ENCODE data around the gene VSIR. TPM values are rescaled to one million over a fixed set of nuclear protein-coding genes. Genes with fewer than 3 reads are reported as not detected.

Gene VSIR
- total RNA-seq, 1 experiment from 2014 or later = 57.7 TPM

DNA sequence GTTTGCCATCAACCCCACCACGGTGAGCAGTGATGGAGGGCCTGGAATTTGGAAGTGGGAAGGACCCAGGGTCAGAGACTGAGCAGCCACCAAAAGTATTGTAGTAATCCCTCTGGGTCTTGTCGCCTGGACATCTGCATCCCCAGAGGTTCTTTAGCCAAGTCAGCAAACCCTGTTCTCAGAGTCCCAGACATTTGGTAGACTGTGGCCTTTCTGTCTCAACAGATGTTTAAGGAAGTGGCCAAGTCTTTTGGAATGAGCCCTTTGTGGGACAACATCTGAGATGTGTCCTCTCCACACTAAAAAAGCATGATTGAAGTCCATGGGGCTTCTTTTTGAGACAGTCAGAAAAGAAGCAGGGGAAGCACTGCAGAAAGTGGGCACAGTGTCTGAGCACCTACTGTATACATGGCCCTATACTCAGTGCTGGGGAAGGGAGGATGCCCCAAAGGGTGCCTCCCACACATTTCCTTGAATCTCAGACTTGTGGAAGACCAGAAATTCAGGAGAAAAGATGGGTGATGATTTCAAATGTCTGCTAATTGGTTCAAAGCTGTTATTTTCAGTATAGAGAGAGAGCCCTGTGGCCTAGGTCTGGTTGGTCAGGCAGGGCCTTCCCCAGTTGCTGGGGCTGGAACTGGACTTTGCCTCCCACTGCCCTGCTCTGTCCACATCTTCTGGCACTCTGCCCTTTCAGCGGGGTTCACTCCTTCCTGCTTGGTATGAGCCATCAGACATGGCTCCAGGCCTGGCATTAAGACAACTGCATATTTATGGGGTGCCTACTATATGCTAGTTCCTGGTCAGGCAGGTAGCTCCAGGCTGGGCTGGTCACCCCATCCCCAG is 26.5 kb upstream of the VSIR start:
- H2AFZ ChIP-seq = no peak overlapping the region
- H4K20me1 ChIP-seq (ENCODE audit: insufficient read depth) = no peaks in the 10 kb centered on the region
- no peaks in the 10 kb centered on the region for H3K9me3 ChIP-seq (ENCODE audit: insufficient read depth, low read depth)
- no peaks in the 10 kb centered on the region for H3F3A ChIP-seq (ENCODE audit: insufficient read depth, low read depth)
- H3K4me3 ChIP-seq = no peak overlapping the region
- POLR2A ChIA-PET (ENCODE audit: unreplicated experiment) = no interaction called here
- TF ChIP-seq, protein P1, sequence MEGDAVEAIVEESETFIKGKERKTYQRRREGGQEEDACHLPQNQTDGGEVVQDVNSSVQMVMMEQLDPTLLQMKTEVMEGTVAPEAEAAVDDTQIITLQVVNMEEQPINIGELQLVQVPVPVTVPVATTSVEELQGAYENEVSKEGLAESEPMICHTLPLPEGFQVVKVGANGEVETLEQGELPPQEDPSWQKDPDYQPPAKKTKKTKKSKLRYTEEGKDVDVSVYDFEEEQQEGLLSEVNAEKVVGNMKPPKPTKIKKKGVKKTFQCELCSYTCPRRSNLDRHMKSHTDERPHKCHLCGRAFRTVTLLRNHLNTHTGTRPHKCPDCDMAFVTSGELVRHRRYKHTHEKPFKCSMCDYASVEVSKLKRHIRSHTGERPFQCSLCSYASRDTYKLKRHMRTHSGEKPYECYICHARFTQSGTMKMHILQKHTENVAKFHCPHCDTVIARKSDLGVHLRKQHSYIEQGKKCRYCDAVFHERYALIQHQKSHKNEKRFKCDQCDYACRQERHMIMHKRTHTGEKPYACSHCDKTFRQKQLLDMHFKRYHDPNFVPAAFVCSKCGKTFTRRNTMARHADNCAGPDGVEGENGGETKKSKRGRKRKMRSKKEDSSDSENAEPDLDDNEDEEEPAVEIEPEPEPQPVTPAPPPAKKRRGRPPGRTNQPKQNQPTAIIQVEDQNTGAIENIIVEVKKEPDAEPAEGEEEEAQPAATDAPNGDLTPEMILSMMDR (conservative IDR thresholded peaks at IDR 0.05) = no peak
- TF ChIP-seq EZH2 (IDR thresholded peaks at IDR 0.05; ENCODE audit: low read depth) = no peak
- no peak overlapping the region for H3K27ac ChIP-seq
- H3K4me1 ChIP-seq (replicated peaks; ENCODE audit: insufficient read depth) = no peaks in the 10 kb centered on the region
- no peaks in the 10 kb centered on the region for H3K36me3 ChIP-seq (ENCODE audit: low read depth)
- intact Hi-C loops (cut with micrococcal nuclease; ENCODE audit: unreplicated experiment) = no loop called here
- no peaks in the 10 kb centered on the region for H3K9me2 ChIP-seq (ENCODE audit: insufficient read depth)
- BruUV-seq (replicated peaks) = no TSS peak
- no peak for DNase-seq
- no peaks in the 10 kb centered on the region for H3K79me2 ChIP-seq (ENCODE audit: low read depth)
- CTCF ChIA-PET = no interaction called here
- peaks cover 24% of the 10 kb centered on the region; the same call in 1 of the 2 replicates for H3K27me3 ChIP-seq (ENCODE audit: insufficient read depth, low read depth)
- no peak overlapping the region for H3K4me2 ChIP-seq

DNA sequence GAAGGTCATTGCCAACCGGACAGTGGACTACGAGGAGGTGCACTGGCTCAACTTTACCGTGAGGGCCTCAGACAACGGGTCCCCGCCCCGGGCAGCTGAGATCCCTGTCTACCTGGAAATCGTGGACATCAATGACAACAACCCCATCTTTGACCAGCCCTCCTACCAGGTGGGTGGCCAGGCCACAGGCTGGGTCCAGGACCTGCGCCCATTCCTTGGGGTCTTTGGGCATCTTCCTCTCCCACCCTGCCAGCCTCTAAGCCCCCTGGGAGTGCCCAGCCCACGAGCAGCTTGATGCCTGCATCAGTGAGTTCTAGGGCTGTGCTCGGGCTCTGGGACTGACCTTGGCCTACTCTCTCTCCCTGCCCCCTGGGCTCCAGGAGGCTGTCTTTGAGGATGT is 25.8 kb upstream of the VSIR start:
- no TSS peak for BruUV-seq (replicated peaks)
- Histone ChIP-seq H4K20me1 (ENCODE audit: insufficient read depth) (no peaks in the 10 kb centered on the region), H3K79me2 (ENCODE audit: low read depth) (no peaks in the 10 kb centered on the region), H3K9me2 (ENCODE audit: insufficient read depth) (no peaks in the 10 kb centered on the region), H3K4me3 (no peak overlapping the region), H3K27me3 (ENCODE audit: insufficient read depth, low read depth) (peaks cover 29% of the 10 kb centered on the region; the same call in 1 of the 2 replicates), H3K9me3 (ENCODE audit: insufficient read depth, low read depth) (no peaks in the 10 kb centered on the region), H3K4me2 (no peak overlapping the region), H3K27ac (no peak overlapping the region), H3F3A (ENCODE audit: insufficient read depth, low read depth) (no peaks in the 10 kb centered on the region), H2AFZ (no peak overlapping the region), H3K4me1 (replicated peaks; ENCODE audit: insufficient read depth) (no peaks in the 10 kb centered on the region), H3K36me3 (ENCODE audit: low read depth) (no peaks in the 10 kb centered on the region)
- intact Hi-C loops (cut with micrococcal nuclease; ENCODE audit: unreplicated experiment) = no loop called here
- no peak for TF ChIP-seq EZH2 (IDR thresholded peaks at IDR 0.05; ENCODE audit: low read depth)
- ChIA-PET CTCF (no interaction called here), POLR2A (ENCODE audit: unreplicated experiment) (no interaction called here)
- no peak for DNase-seq

DNA sequence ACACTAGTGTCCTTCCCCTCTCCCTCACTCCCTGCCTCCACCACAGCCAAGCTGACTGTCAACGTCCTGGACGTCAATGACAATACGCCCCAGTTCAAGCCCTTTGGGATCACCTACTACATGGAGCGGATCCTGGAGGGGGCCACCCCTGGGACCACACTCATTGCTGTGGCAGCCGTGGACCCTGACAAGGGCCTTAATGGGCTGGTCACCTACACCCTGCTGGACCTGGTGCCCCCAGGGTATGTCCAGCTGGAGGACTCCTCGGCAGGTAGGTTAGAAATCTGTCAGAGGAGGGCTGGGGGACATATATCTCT is 24.9 kb upstream of the VSIR start:
- BruUV-seq (replicated peaks) = no TSS peak
- H3F3A ChIP-seq (ENCODE audit: insufficient read depth, low read depth) = no peaks in the 10 kb centered on the region
- H3K4me2 ChIP-seq = no peak overlapping the region
- TF ChIP-seq EZH2 (IDR thresholded peaks at IDR 0.05; ENCODE audit: low read depth) = no peak
- TF ChIP-seq, protein P1 (conservative IDR thresholded peaks at IDR 0.05) = no peak
- no peaks in the 10 kb centered on the region for H3K36me3 ChIP-seq (ENCODE audit: low read depth)
- H4K20me1 ChIP-seq (ENCODE audit: insufficient read depth) = no peaks in the 10 kb centered on the region
- no peaks in the 10 kb centered on the region for H3K9me3 ChIP-seq (ENCODE audit: insufficient read depth, low read depth)
- H3K27ac ChIP-seq = no peak overlapping the region
- no peaks in the 10 kb centered on the region for H3K9me2 ChIP-seq (ENCODE audit: insufficient read depth)
- H3K4me3 ChIP-seq = no peak overlapping the region
- ChIA-PET CTCF (no interaction called here), POLR2A (ENCODE audit: unreplicated experiment) (no interaction called here)
- H3K79me2 ChIP-seq (ENCODE audit: low read depth) = no peaks in the 10 kb centered on the region
- no peak overlapping the region for H2AFZ ChIP-seq
- DNase-seq = no peak
- peaks cover 37% of the 10 kb centered on the region; the same call in 1 of the 2 replicates for H3K27me3 ChIP-seq (ENCODE audit: insufficient read depth, low read depth)
- intact Hi-C loops (cut with micrococcal nuclease; ENCODE audit: unreplicated experiment) = no loop called here
- H3K4me1 ChIP-seq (replicated peaks; ENCODE audit: insufficient read depth) = no peaks in the 10 kb centered on the region

Measured in PC-9 (cell line).